ENCODE measurements around the gene WNT4.

GRCh38 chr1:22096036-22096435, 46.9 kb downstream of the WNT4 start:
- TF ChIP-seq CTCF (IDR thresholded peaks at IDR 0.05; ENCODE audit: low read length) (no peak), EZH2 (IDR thresholded peaks at IDR 0.05; ENCODE audit: borderline replicate concordance, low read length) (no peak)

Data from OCI-LY1 (cell line).